A549 (cell line): Measurements from ENCODE around the gene PRR18. TPM values are rescaled to one million over a fixed set of nuclear protein-coding genes. Genes with fewer than 3 reads are reported as not detected.
A peak's percentile ranks its signal among the peaks of the same experiment; 100 is the strongest.

Experiments
- ATAC-seq, 2 experiments: fragments of 200-7000 bp in 1 of 2; fragments of >200 bp in 1 of 2; cut with Nextera tagmentation in 1 of 2; cut with Tn5 transposase in 1 of 2; 3 replicates each; pipeline versions ENCODE4 v1.8.0 to v1.9.1; 2018 to 2020; ENCODE audit warnings: mild to moderate bottlenecking in 1 of 2, moderate library complexity in 1 of 2
- CTCF ChIA-PET: fragments of 300-600 bp; sonication (Branson Sonifier 250); formaldehyde crosslinking; extraction: SDS; loops from one replicate; lab custom pipeline; 2021; ENCODE audit warnings: antibody characterized with exemption, inconsistent platforms; lab: Yijun Ruan, JAX
- POLR2A ChIA-PET: fragments of 350-600 bp; formaldehyde crosslinking; extraction: SDS; loops from one replicate; lab custom pipeline; 2021; ENCODE audit warnings: antibody characterized with exemption, inconsistent platforms; lab: Yijun Ruan, JAX
- DNase-seq, 2 experiments: peaks; one replicate each; pipeline versions ENCODE4 v3.0.0 to v3.0.0-alpha.2; 2011 to 2016; ENCODE audit warnings: low read depth in 1 of 2, low spot score in 1 of 2
- FAIRE-seq: peaks from 2 replicates; lab custom pipeline; 2011; peaks lifted over from hg19 to GRCh38; lab: Jason Lieb, UNC
- H3K27ac ChIP-seq, 2 experiments: fragments of >200 bp; sonication (Bioruptor Twin); formaldehyde crosslinking; 3 replicates each; pipeline ENCODE4 v1.5.1; 2016 to 2017
- H3K4me1 ChIP-seq: fragments of >200 bp; sonication (Bioruptor Twin); formaldehyde crosslinking; 3 replicates; pipeline ENCODE4 v1.6.1; 2016
- H3K4me2 ChIP-seq: fragments of >200 bp; sonication (Bioruptor Twin); formaldehyde crosslinking; 3 replicates; pipeline ENCODE4 v1.6.1; 2016
- H3K4me3 ChIP-seq: fragments of >200 bp; sonication (Bioruptor Twin); formaldehyde crosslinking; 3 replicates; pipeline ENCODE4 v1.5.1; 2016
- H3K9me3 ChIP-seq: fragments of >200 bp; sonication (Bioruptor Twin); formaldehyde crosslinking; 3 replicates; pipeline ENCODE4 v1.6.1; 2016
- BHLHE40 ChIP-seq: IDR thresholded peaks from 2 replicates; pipeline ENCODE4 v1.6.1; 2012; ENCODE audit warnings: low read depth, low read length, inconsistent platforms
- CBX8 ChIP-seq: fragments of 200-600 bp; sonication (generic); IDR thresholded peaks from 2 replicates; pipeline ENCODE4 v1.6.1; 2016
- CEBPB ChIP-seq, 2 experiments: fragments of >200 bp in 1 of 2; sonication (Bioruptor Twin) in 1 of 2; formaldehyde crosslinking in 1 of 2; IDR thresholded peaks; 2 replicates each; pipeline ENCODE4 v1.6.1; 2012 to 2016
- CHD4 ChIP-seq: fragments of 200-600 bp; sonication (generic); IDR thresholded peaks from 2 replicates; pipeline ENCODE4 v1.6.1; 2016; ENCODE audit warnings: antibody characterized with exemption, mild to moderate bottlenecking, borderline replicate concordance
- ESRRA ChIP-seq: fragments of 150-350 bp; IDR thresholded peaks from 2 replicates; pipeline ENCODE4 v1.6.1; 2014; ENCODE audit warnings: mild to moderate bottlenecking, low read length, borderline replicate concordance
- HDAC2 ChIP-seq: fragments of 200-600 bp; sonication (generic); IDR thresholded peaks from 2 replicates; pipeline ENCODE4 v1.6.1; 2016
- HEYL ChIP-seq: fragments of 250-450 bp; sonication (Bioruptor Pico); IDR thresholded peaks from 2 replicates; pipeline ENCODE4 v1.8.0; 2021; ENCODE audit warnings: mild to moderate bottlenecking, moderate library complexity
- HOXA7 ChIP-seq: fragments of 250-450 bp; sonication (Bioruptor Pico); IDR thresholded peaks from 2 replicates; pipeline ENCODE4 v1.5.0; 2020; ENCODE audit warnings: mild to moderate bottlenecking, moderate library complexity
- JUN ChIP-seq, 2 experiments: fragments of >200 bp; sonication (Bioruptor Twin); formaldehyde crosslinking; IDR thresholded peaks; 2 replicates in 1 of 2; 3 replicates in 1 of 2; pipeline ENCODE4 v1.6.1; 2016 to 2017
- MAZ ChIP-seq: fragments of 150-350 bp; IDR thresholded peaks from 2 replicates; pipeline ENCODE4 v1.6.1; 2014; ENCODE audit warnings: antibody characterized with exemption, low read depth, low read length, borderline replicate concordance
- MYC ChIP-seq: IDR thresholded peaks from 2 replicates; pipeline ENCODE4 v1.6.1; 2012; ENCODE audit warnings: mild to moderate bottlenecking, inconsistent platforms, low read length, improper control_type of control experiment, borderline replicate concordance
- NPAS2 ChIP-seq: fragments of 250-450 bp; sonication (Bioruptor Pico); IDR thresholded peaks from 2 replicates; pipeline ENCODE4 v1.8.0; 2022; ENCODE audit warnings: mild to moderate bottlenecking, moderate library complexity, borderline replicate concordance
- NR3C1 ChIP-seq: fragments of >200 bp; sonication (Bioruptor Twin); formaldehyde crosslinking; IDR thresholded peaks from 3 replicates; pipeline ENCODE4 v1.6.1; 2017
- PHF8 ChIP-seq: fragments of 200-600 bp; sonication (generic); IDR thresholded peaks from 2 replicates; pipeline ENCODE4 v1.6.1; 2016; ENCODE audit warnings: low read depth, mild to moderate bottlenecking, antibody characterized with exemption, moderate library complexity, borderline replicate concordance
- POLR2AphosphoS2 ChIP-seq: conservative IDR thresholded peaks from 2 replicates; pipeline ENCODE4 v1.6.1; 2012; ENCODE audit warnings: low read length, improper control_type of control experiment, inconsistent platforms
- RAD21 ChIP-seq, 2 experiments: fragments of >200 bp in 1 of 2; sonication (Bioruptor Twin) in 1 of 2; formaldehyde crosslinking in 1 of 2; IDR thresholded peaks in 1 of 2; conservative IDR thresholded peaks in 1 of 2; 2 replicates in 1 of 2; 3 replicates in 1 of 2; pipeline ENCODE4 v1.6.1; 2012 to 2018; ENCODE audit warnings: inconsistent platforms in 1 of 2
- SMC3 ChIP-seq: fragments of >200 bp; sonication (Bioruptor Twin); formaldehyde crosslinking; IDR thresholded peaks from 3 replicates; pipeline ENCODE4 v1.6.1; 2018; ENCODE audit warnings: inconsistent platforms
- TP53 ChIP-seq: fragments of 250-450 bp; sonication (Bioruptor Pico); IDR thresholded peaks from 2 replicates; pipeline ENCODE4 v1.5.0; 2021; ENCODE audit warnings: mild to moderate bottlenecking, moderate library complexity
- ZFP36 ChIP-seq: fragments of 450-650 bp; IDR thresholded peaks from 2 replicates; pipeline ENCODE4 v1.6.1; 2014; ENCODE audit warnings: borderline replicate concordance; ENCODE audit not compliant: partially characterized antibody
- WGBS: methylation state at CpG from one replicate; pipeline ENCODE4 v1.1.6; 2017; ENCODE audit errors: missing lambda C conversion rate; 5-methylcytosine and 5-hydroxymethylcytosine counted together
- polyA plus RNA-seq, 4 experiments: library from polyadenylated mRNA; depleted of rRNA in 3 of 4; stranded (reverse); fragments of >200 nt; fragmentation: RNase III in 1 of 4; extraction: RNeasy Plus Mini Kit Qiagen cat#74134 plus additional on column Dnase treatment in 1 of 4; gene quantifications; 2 replicates in 3 of 4; 3 replicates in 1 of 4; pipeline ENCODE4 v1.2.3, GENCODE V29; 2011 to 2017
- TF ChIP-seq, protein P1 (sequence below): IDR thresholded peaks from 2 replicates; pipeline ENCODE4 v1.6.1; 2012
- TF ChIP-seq, protein P2 (sequence below): fragments of >200 bp; sonication (Bioruptor Twin); formaldehyde crosslinking; IDR thresholded peaks from 3 replicates; pipeline ENCODE4 v1.5.1; 2016
- TF ChIP-seq, protein P3 (sequence below): fragments of >200 bp; sonication (Bioruptor Twin); formaldehyde crosslinking; IDR thresholded peaks from 3 replicates; pipeline ENCODE4 v1.6.1; 2016
- TF ChIP-seq, protein P4 (sequence below): IDR thresholded peaks from 2 replicates; pipeline ENCODE4 v1.6.1; 2012

The PRR18 gene
- polyA plus RNA-seq, 2 of the 4 experiments (the other 2 are of a cell fraction), result 0.08 to 0.13 TPM

DNA sequence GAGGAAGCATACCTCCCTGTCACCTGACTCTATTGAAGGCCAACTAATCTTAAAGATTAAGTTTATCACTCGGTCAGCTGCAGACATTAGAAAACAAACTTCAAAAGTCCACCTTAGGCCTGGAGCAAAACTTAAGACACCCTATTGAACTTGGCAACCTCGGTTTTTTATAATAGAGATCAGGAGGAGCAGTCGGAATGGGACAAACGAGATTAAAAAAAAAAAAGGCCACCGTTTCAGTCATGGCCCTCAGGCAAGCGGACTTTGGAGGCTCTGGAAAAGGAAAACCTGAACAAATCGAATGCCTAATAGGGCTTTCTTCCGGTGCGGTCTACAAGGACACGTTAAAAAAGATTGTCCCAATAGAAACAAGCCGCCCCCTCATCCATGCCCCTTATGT lies 7.2 kb upstream of the PRR18 start:
- CTCF ChIA-PET, result no interaction called here
- WGBS, result 79% methylated on average over 11 of the region's 11 CpGs
- Histone ChIP-seq H3K4me3 (no peak overlapping the region), H3K27ac (no peak overlapping the region), H3K9me3 (no peaks in the 10 kb centered on the region), H3K4me1 (no peaks in the 10 kb centered on the region; the same call in 2 of the 3 replicates)
- ATAC-seq, result no peak
- no peak for DNase-seq
- FAIRE-seq, result no peak
- TF ChIP-seq, protein P1, sequence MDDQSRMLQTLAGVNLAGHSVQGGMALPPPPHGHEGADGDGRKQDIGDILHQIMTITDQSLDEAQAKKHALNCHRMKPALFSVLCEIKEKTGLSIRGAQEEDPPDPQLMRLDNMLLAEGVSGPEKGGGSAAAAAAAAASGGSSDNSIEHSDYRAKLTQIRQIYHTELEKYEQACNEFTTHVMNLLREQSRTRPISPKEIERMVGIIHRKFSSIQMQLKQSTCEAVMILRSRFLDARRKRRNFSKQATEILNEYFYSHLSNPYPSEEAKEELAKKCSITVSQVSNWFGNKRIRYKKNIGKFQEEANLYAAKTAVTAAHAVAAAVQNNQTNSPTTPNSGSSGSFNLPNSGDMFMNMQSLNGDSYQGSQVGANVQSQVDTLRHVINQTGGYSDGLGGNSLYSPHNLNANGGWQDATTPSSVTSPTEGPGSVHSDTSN, result no peak
- TF ChIP-seq HEYL (no peak), RAD21 (conservative IDR thresholded peaks at IDR 0.05 in 1 of 2, IDR thresholded peaks at IDR 0.05 in 1 of 2) (no peak), CBX8 (no peak), BHLHE40 (no peak), HOXA7 (CRISPR knock-in tag) (no peak), MAZ (no peak), MYC (no peak), NPAS2 (CRISPR knock-in tag) (no peak), SMC3 (no peak), POLR2AphosphoS2 (no peak), TP53 (no peak), ESRRA (no peak)
- TF ChIP-seq, protein P2, sequence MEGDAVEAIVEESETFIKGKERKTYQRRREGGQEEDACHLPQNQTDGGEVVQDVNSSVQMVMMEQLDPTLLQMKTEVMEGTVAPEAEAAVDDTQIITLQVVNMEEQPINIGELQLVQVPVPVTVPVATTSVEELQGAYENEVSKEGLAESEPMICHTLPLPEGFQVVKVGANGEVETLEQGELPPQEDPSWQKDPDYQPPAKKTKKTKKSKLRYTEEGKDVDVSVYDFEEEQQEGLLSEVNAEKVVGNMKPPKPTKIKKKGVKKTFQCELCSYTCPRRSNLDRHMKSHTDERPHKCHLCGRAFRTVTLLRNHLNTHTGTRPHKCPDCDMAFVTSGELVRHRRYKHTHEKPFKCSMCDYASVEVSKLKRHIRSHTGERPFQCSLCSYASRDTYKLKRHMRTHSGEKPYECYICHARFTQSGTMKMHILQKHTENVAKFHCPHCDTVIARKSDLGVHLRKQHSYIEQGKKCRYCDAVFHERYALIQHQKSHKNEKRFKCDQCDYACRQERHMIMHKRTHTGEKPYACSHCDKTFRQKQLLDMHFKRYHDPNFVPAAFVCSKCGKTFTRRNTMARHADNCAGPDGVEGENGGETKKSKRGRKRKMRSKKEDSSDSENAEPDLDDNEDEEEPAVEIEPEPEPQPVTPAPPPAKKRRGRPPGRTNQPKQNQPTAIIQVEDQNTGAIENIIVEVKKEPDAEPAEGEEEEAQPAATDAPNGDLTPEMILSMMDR, result no peak
- TF ChIP-seq, all 56 proteins: peak for 0
- H3K4me2 ChIP-seq, result no peak overlapping the region
- POLR2A ChIA-PET, result no interaction called here

DNA sequence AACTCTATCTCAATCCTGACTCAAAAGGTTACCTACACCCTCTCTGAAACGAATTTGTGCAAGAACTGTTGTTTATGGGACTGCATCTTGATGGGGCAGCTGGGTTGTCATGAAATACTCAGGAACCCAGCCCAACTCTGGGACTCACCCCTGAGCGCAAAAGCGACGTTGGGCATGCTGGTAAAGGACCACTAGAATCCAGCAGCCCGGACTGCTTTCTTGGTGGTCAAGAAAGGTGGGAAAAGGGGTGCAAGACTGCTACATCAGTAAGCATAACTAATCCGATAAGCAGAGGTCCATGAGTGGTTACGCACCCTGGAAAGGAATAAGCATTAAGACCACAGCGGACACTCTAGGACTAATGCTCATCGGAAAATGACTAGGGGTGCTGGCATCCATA lies 6.3 kb upstream of the PRR18 start:
- no peak overlapping the region for H3K4me2 ChIP-seq
- no peak overlapping the region for H3K27ac ChIP-seq
- DNase-seq, result no peak
- no peak overlapping the region for H3K4me3 ChIP-seq
- TF ChIP-seq JUN (IDR thresholded peaks at IDR 0.05), result no peak
- TF ChIP-seq ZFP36, result no peak
- TF ChIP-seq, protein P3, sequence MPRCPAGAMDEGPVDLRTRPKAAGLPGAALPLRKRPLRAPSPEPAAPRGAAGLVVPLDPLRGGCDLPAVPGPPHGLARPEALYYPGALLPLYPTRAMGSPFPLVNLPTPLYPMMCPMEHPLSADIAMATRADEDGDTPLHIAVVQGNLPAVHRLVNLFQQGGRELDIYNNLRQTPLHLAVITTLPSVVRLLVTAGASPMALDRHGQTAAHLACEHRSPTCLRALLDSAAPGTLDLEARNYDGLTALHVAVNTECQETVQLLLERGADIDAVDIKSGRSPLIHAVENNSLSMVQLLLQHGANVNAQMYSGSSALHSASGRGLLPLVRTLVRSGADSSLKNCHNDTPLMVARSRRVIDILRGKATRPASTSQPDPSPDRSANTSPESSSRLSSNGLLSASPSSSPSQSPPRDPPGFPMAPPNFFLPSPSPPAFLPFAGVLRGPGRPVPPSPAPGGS, result no peak
- TF ChIP-seq NR3C1, result no peak
- TF ChIP-seq ESRRA, result no peak
- no peak for FAIRE-seq
- H3K9me3 ChIP-seq, result no peaks in the 10 kb centered on the region
- ChIA-PET CTCF (interaction anchor here (1.1 to 2.3 kb wide), 6 partner anchors 8 to 80 kb away, joined by 3 to 19 read pairs (median 5); no protein-coding TSS in a partner anchor), POLR2A (no interaction called here)
- 73% methylated on average over 6 of the region's 9 CpGs for WGBS
- ATAC-seq, result no peak
- no peaks in the 10 kb centered on the region; the same call in 2 of the 3 replicates for H3K4me1 ChIP-seq

DNA sequence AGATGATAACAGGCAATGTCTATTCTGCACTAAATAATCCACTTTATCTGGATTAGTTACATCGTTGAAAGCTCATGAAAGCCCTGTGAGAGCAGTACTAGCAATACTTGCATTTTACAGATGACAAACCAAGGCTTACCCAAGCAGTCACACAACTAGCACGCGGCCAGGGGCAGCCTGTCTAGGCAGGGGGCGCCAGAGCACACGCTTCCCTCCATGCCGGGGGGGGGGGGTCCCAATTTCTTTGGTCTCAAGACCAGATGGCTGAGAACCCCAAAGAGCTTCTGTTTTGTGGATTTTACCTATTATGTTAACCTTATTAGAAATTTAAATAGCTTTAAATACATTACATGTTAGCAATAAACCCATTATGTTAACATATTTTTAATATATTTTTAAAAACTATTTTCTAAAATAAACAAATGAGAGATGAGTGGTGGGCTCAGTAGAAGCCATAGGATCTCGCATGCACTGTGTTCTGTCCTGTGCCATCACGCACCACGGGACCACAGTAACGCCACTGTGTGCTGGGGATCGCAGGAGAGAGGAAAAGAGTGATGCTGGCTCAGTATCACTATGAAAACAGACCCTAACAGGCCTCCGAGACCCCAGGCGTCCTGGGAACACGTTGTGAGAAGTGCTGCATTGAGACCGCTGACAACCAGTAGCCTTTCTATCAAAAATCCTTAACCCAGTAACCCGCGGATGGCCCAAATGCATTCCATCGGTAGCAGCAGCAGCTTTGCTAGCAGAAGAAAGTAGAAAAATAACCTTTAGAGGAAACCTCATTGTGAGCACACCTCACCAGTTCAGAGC lies 5.3 kb upstream of the PRR18 start:
- Histone ChIP-seq H3K27ac (no peak overlapping the region), H3K4me1 (no peaks in the 10 kb centered on the region; the same call in 2 of the 3 replicates), H3K9me3 (no peaks in the 10 kb centered on the region), H3K4me2 (no peak overlapping the region), H3K4me3 (no peak overlapping the region)
- FAIRE-seq (no peak), ATAC-seq (peak; percentile 50 to 72; a peak in 4 of 6 replicates), DNase-seq (peak; percentile 18 to 31)
- WGBS, result 47% methylated on average over 18 of the region's 18 CpGs
- ChIA-PET CTCF (interaction anchor here (0.6 to 2.3 kb wide), 25 partner anchors 9 to 555 kb away, joined by 3 to 21 read pairs (median 4); no protein-coding TSS in a partner anchor), POLR2A (no interaction called here)
- TF ChIP-seq HEYL (no peak), HDAC2 (no peak), CEBPB (IDR thresholded peaks at IDR 0.05) (no peak), SMC3 (no peak; the same call in 2 of the 3 replicates), PHF8 (no peak), CHD4 (no peak), RAD21 (conservative IDR thresholded peaks at IDR 0.05 in 1 of 2, IDR thresholded peaks at IDR 0.05 in 1 of 2) (peak; percentile 38 to 45; a peak in 3 of 5 replicates)
- TF ChIP-seq, protein P2, result peak; percentile 40; the same call in 2 of the 3 replicates
- TF ChIP-seq, protein P4, sequence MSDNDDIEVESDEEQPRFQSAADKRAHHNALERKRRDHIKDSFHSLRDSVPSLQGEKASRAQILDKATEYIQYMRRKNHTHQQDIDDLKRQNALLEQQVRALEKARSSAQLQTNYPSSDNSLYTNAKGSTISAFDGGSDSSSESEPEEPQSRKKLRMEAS, result 0 out of 2 replicates have a peak, but pooled peaks have one; percentile 20
